Left lung (tissue), 10 donors: ENCODE data around the gene PPP3R2. TPM values are rescaled to one million over a fixed set of nuclear protein-coding genes. Genes with fewer than 3 reads are reported as not detected.

Source experiments
- ATAC-seq: fragments of 200-7000 bp; cut with Tn5 transposase; one replicate; pipeline ENCODE4 v1.9.1; 2020; ENCODE audit warnings: moderate library complexity
- DNase-seq, 4 donors: peaks; one replicate each; pipeline ENCODE4 v3.0.0-alpha.2; 2013 to 2020
- H3K27ac ChIP-seq, 2 donors: fragments of 200-600 bp; sonication (generic) in 1 of 2; one replicate each; pipeline versions ENCODE4 v1.5.0 to v1.8.0; 2020 to 2021
- H3K27me3 ChIP-seq, 2 donors: fragments of 200-600 bp; sonication (generic) in 1 of 2; one replicate each; pipeline versions ENCODE4 v1.5.0 to v1.8.0; 2020 to 2021
- H3K36me3 ChIP-seq, 2 donors: fragments of 200-600 bp; sonication (generic) in 1 of 2; one replicate each; pipeline versions ENCODE4 v1.5.0 to v1.8.0; 2020 to 2021
- H3K4me1 ChIP-seq, 2 donors: fragments of 200-600 bp; one replicate each; pipeline ENCODE4 v1.8.0; 2021
- H3K4me3 ChIP-seq, 2 donors: fragments of 200-600 bp; sonication (generic) in 1 of 2; one replicate each; pipeline versions ENCODE4 v1.5.0 to v1.8.0; 2020 to 2021; ENCODE audit warnings: mild to moderate bottlenecking in 1 of 2
- H3K9me3 ChIP-seq, 2 donors: fragments of 200-600 bp; sonication (generic) in 1 of 2; one replicate each; pipeline versions ENCODE4 v1.5.0 to v1.8.0; 2020 to 2021
- CTCF ChIP-seq, 2 donors: fragments of 200-600 bp; sonication (generic) in 1 of 2; IDR thresholded peaks; one replicate each; pipeline versions ENCODE4 v1.5.0 to v1.8.0; 2021; ENCODE audit warnings: antibody characterized with exemption in 2 of 2
- intact Hi-C, 2 donors: fragments of 100-400 bp; cut with DNase I; formaldehyde crosslinking; loops; one replicate each; pipeline versions ENCODE4 v1.11.2 to v1.14.2; 2022
- polyA plus RNA-seq, 6 donors: library from polyadenylated mRNA; unstranded; fragments of 120-200 nt; gene quantifications; one replicate each; pipeline ENCODE4 v1.2.1, GENCODE V29; 2013; ENCODE audit not compliant: insufficient read length in 6 of 6
- total RNA-seq, 2 donors: library from RNA; stranded (reverse); fragmentation: NEBNext Ultra II Directional; extraction: Animal tissue kit (Norgen Biotek cat#: 25700); gene quantifications; one replicate each; pipeline ENCODE4 v1.2.1, GENCODE V29; 2021
- donor health status: DM: no; HTN: yes; CAD: no.
- donor health status: DM: no; HTN: no; CAD: no.

Gene PPP3R2
- total and polyA plus RNA-seq, 8 donors, result 0.07 TPM; not detected in 7

DNA sequence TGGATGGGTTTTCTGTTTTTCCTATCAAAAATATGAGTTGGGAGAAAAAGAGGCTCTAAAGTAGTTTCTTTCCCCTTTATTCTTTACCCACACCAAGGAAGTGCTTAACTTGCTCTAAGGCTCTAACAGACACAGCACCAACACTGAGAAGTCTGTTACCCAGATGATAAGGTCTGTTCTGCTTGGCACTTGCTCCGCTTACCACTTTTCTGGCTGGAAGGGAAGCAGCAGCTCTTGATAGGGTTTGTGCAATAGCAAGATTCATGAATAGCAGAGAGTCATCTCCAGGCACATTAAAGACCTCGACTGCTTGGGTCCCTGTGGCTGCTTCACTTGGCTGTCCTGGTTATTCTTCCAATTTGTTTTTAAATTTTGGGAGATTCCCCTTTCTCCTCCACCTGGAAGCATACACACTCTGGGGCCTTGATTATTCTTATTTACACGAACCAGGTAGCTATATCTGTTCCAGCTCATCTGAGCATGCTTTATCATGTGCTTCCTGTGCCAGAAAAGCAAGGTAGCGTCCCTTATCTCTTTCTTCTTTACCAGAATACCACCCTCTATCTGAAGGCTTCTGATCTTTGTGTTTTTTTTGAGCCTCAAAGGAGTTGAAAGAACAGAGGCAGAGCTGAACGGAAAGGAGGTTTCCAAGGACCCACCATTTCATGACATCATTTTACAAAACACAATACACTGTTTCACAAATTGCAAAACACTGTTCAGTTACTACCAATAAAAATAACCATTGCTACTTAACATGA, 24.8 kb downstream of the PPP3R2 start:
- ATAC-seq, result no peak
- Histone ChIP-seq H3K9me3 (no peaks in the 10 kb centered on the region), H3K27ac (no peak overlapping the region), H3K27me3 (no peaks in the 10 kb centered on the region), H3K4me3 (no peak overlapping the region), H3K4me1 (no peaks in the 10 kb centered on the region), H3K36me3 (peaks cover 0 to 57% of the 10 kb centered on the region in 2 donors)
- intact Hi-C loops, result no loop called here
- no peak for DNase-seq
- no peak for TF ChIP-seq CTCF (IDR thresholded peaks at IDR 0.05)

GRCh38 chr9:101567725-101568350, 26.9 kb downstream of the PPP3R2 start:
- intact Hi-C loops, result no loop called here
- peaks cover 0 to 77% of the 10 kb centered on the region in 2 donors for H3K36me3 ChIP-seq
- no peak for DNase-seq
- H3K27me3 ChIP-seq, result no peaks in the 10 kb centered on the region
- no peak overlapping the region for H3K27ac ChIP-seq
- H3K9me3 ChIP-seq, result no peaks in the 10 kb centered on the region
- ATAC-seq, result no peak
- H3K4me3 ChIP-seq, result no peak overlapping the region
- no peak for TF ChIP-seq CTCF (IDR thresholded peaks at IDR 0.05)
- no peaks in the 10 kb centered on the region for H3K4me1 ChIP-seq

DNA sequence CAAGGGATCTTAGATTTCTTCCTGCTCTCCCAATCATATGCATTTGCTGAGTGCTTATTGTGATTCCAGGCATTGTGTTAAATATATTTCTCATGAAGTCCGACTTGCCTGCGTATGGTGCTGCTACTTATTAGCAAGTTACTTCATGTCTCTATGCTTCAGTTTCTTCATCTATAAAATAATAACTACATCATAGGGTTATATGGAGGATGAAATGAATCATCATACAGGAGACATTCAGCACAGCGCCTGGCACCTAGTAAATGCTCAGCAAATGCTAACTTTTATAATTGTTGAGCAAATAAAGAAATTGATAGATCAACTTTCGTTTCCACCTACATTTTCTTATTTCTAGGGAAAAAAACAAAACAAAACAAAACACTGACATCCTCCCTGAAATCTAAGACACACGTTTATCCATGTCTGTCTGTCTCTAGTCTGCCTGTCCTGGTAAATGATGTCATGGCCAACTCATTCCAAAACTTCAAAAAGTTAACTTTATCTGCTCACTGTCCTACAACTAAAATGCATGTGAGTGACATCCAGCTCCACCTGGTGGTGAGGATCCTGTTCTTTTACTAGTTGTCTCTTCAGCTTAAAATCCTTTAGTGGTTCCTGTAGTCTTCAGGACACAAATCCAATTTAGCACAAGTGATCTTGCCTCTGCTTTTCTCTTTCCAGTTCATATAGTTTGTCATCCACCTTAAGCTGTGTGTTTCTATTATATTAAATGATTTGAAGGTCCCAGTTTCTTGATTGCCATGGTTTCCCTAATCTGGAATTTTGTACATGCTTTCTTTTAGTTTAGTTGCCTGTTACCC, 27.7 kb downstream of the PPP3R2 start:
- Histone ChIP-seq H3K4me1 (no peaks in the 10 kb centered on the region), H3K4me3 (no peak overlapping the region), H3K27ac (no peak overlapping the region), H3K27me3 (no peaks in the 10 kb centered on the region), H3K9me3 (no peaks in the 10 kb centered on the region), H3K36me3 (peaks cover 0 to 85% of the 10 kb centered on the region in 2 donors)
- intact Hi-C loops, result no loop called here
- peak in 1 of 4 donors; percentile 7 for DNase-seq
- no peak for TF ChIP-seq CTCF (IDR thresholded peaks at IDR 0.05)
- ATAC-seq, result no peak

DNA sequence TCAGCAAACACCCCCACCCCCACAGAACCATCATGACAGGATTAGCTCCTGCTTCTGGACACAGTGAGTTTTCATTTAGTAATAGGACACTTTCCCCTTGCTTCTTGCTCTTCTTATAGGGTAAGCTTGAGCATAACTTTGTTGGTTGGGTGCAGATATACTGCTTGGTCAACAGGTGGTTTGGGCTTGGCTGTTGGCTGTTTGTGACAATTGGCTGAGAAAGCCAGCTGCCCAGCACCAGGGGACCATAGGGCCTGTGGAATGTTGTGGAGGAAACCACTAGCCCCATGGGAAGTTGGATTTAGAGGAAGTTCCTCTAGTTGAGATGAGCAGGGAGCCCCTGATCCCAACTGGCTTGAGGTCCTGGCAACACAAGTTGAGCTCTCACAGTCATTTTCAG, 30.5 kb downstream of the PPP3R2 start:
- H3K9me3 ChIP-seq, result no peaks in the 10 kb centered on the region
- no peak for TF ChIP-seq CTCF (IDR thresholded peaks at IDR 0.05)
- H3K27me3 ChIP-seq, result no peaks in the 10 kb centered on the region
- ATAC-seq (no peak), DNase-seq (no peak)
- no peak overlapping the region for H3K4me3 ChIP-seq
- no peak overlapping the region for H3K27ac ChIP-seq
- H3K36me3 ChIP-seq, result peaks cover 0 to 100% of the 10 kb centered on the region in 2 donors
- intact Hi-C loops, result no loop called here
- H3K4me1 ChIP-seq, result no peaks in the 10 kb centered on the region

DNA sequence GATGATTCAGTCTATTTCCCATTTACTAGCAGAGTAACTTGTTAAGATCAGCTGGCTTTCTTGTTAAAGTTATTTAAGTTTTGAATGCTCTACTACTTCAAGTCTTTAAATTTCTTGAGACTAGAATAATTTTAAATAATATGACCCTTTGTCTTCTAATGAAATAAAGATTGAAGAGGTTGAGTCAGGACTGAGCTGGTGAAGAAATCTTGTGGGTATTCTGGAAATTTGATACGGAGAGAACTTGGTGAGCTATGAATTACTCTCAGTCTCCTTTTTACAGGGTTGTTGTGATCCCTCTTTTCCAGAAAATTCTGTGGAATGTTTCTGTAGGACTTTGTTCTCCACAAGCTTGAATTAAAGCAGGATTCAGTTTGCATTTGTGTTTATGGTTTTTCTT, 31.8 kb downstream of the PPP3R2 start:
- no peak overlapping the region for H3K4me3 ChIP-seq
- H3K27me3 ChIP-seq, result no peaks in the 10 kb centered on the region
- H3K27ac ChIP-seq, result no peak overlapping the region
- ATAC-seq (no peak), DNase-seq (no peak)
- peaks cover 0 to 2% of the 10 kb centered on the region in 2 donors for H3K9me3 ChIP-seq
- H3K4me1 ChIP-seq, result no peaks in the 10 kb centered on the region
- TF ChIP-seq CTCF (IDR thresholded peaks at IDR 0.05), result no peak
- H3K36me3 ChIP-seq, result peaks cover 0 to 100% of the 10 kb centered on the region in 2 donors
- intact Hi-C loops, result no loop called here
